ENCODE results near the gene CMTM1. TPM values are rescaled to one million over a fixed set of nuclear protein-coding genes. Genes with fewer than 3 reads are reported as not detected.

The CMTM1 gene
- total and polyA plus RNA-seq, 2 donors (not counting 3 experiments of a cell fraction or from before 2014, with no cell fraction given): 3.0 to 12.3 TPM

GRCh38 chr16:66587881-66588600, 21.8 kb downstream of the CMTM1 start:
- FAIRE-seq: no peak
- no peak for DNase-seq (ENCODE audit: low read depth, low spot score)
- dilution Hi-C loops (cut with MboI; ENCODE audit: extremely low pct_ligation_motif_present, low sequenced_read_pairs) (no loop called here), intact Hi-C loops (cut with micrococcal nuclease) (loop anchor here (2.0 to 5.0 kb wide), 3 partner anchors 35 to 181 kb away; partner anchors contain the start of gene CKLF)
- Histone ChIP-seq H3K27ac (ENCODE audit: insufficient read depth, low read depth, low read length) (no peak overlapping the region), H3K79me2 (ENCODE audit: control insufficient read depth, insufficient read depth, low read length) (no peaks in the 10 kb centered on the region), H3K9ac (replicated peaks; ENCODE audit: extremely low read depth, insufficient read depth, low read length) (no peak overlapping the region), H2AFZ (ENCODE audit: low read depth, low read length) (no peak overlapping the region), H4K20me1 (replicated peaks; ENCODE audit: control insufficient read depth, extremely low read depth, insufficient read depth, low read length) (no peaks in the 10 kb centered on the region), H3K27me3 (ENCODE audit: control insufficient read depth in 2 of 2, insufficient read depth in 2 of 2, low read length in 2 of 2) (no peaks in the 10 kb centered on the region), H3K4me2 (ENCODE audit: insufficient read depth, low read length) (no peak overlapping the region), H3K4me3 (replicated peaks in 1 of 3; ENCODE audit: insufficient read depth in 1 of 3, low read depth in 1 of 3, low read length in 3 of 3) (no peak overlapping the region), H3K36me3 (ENCODE audit: control insufficient read depth in 2 of 2, extremely low read depth in 1 of 2, insufficient read depth in 2 of 2, low read length in 2 of 2) (no peaks in the 10 kb centered on the region), H3K4me1 (ENCODE audit: control insufficient read depth, extremely low read depth, insufficient read depth, low read length) (peaks cover 7% of the 10 kb centered on the region), H3K9me3 (replicated peaks; ENCODE audit: control insufficient read depth, insufficient read depth, low read length) (no peaks in the 10 kb centered on the region), H3K9me1 (replicated peaks; ENCODE audit: control insufficient read depth, extremely low read depth, insufficient read depth, low read length) (no peaks in the 10 kb centered on the region)
- BruUV-seq (replicated peaks): no TSS peak
- CTCF ChIA-PET: no interaction called here
- POLR2A ChIA-PET: no interaction called here
- TF ChIP-seq JUN (IDR thresholded peaks at IDR 0.05; ENCODE audit: borderline replicate concordance, insufficient read depth, insufficient read length, low read depth): no peak
- no peak for TF ChIP-seq MYC (IDR thresholded peaks at IDR 0.05; ENCODE audit: low read depth, low read length)
- no peak for TF ChIP-seq FOS (IDR thresholded peaks at IDR 0.05; ENCODE audit: borderline replicate concordance, insufficient read depth, low read length)
- TF ChIP-seq POLR2A (IDR thresholded peaks at IDR 0.05; ENCODE audit: low read depth, low read length): no peak
- TF ChIP-seq GATA2 (IDR thresholded peaks at IDR 0.05; ENCODE audit: insufficient read depth, insufficient read length, low read depth, low read length): no peak
- TF ChIP-seq, protein P1, sequence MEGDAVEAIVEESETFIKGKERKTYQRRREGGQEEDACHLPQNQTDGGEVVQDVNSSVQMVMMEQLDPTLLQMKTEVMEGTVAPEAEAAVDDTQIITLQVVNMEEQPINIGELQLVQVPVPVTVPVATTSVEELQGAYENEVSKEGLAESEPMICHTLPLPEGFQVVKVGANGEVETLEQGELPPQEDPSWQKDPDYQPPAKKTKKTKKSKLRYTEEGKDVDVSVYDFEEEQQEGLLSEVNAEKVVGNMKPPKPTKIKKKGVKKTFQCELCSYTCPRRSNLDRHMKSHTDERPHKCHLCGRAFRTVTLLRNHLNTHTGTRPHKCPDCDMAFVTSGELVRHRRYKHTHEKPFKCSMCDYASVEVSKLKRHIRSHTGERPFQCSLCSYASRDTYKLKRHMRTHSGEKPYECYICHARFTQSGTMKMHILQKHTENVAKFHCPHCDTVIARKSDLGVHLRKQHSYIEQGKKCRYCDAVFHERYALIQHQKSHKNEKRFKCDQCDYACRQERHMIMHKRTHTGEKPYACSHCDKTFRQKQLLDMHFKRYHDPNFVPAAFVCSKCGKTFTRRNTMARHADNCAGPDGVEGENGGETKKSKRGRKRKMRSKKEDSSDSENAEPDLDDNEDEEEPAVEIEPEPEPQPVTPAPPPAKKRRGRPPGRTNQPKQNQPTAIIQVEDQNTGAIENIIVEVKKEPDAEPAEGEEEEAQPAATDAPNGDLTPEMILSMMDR (IDR thresholded peaks at IDR 0.05; ENCODE audit: extremely low read depth in 1 of 2, insufficient read depth in 1 of 2, low read depth in 1 of 2, low read length in 2 of 2): no peak
- no peak for TF ChIP-seq MAX (IDR thresholded peaks at IDR 0.05; ENCODE audit: insufficient read depth, insufficient read length)
- no peak for TF ChIP-seq EZH2 (IDR thresholded peaks at IDR 0.05; ENCODE audit: borderline replicate concordance, low read depth, low read length, severe bottlenecking)
- TF ChIP-seq POLR2AphosphoS5 (IDR thresholded peaks at IDR 0.05; ENCODE audit: insufficient read depth, low read depth, low read length): no peak

Measured in endothelial cell of umbilical vein (primary cell).